ENCODE results near the gene COL9A3.

COL9A3 gene

DNA sequence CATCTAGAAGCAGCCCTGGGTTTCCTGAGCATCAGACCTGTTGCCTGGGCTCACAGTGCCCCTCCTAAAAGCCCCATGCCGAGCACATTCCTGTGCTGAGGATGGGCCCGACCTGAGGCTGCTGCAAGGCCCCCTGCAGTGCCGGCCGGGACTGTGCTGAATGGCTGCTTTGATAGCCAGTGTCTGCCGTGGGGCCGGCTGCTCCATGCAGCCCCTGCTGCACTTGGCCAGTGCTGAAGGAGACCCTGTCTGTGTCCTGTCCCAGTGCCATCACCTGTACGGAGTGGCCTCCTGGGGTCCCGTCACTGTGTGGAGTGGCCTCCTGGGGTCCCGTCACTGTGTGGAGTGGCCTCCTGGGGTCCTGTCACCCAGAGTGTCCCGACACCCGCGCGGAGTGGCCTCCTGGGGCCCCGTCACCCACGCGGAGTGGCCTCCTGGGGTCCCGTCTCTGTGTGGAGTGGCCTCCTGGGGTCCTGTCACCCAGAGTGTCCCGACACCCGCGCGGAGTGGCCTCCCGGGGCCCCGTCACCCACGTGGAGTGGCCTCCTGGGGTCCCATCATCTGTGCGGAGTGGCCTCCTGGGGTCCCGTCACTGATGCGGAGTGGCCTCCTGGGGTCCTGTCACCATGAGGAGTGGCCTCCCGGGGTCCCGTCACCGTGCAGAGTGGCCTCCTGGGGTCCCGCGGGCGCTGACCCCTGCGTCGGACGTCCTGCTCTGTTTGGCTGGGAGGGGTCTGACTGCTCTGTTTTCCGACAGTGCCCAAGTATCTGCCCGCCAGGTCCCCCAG lies 7.0 kb downstream of the COL9A3 start:
- no peak for DNase-seq (ENCODE audit: low read depth)

DNA sequence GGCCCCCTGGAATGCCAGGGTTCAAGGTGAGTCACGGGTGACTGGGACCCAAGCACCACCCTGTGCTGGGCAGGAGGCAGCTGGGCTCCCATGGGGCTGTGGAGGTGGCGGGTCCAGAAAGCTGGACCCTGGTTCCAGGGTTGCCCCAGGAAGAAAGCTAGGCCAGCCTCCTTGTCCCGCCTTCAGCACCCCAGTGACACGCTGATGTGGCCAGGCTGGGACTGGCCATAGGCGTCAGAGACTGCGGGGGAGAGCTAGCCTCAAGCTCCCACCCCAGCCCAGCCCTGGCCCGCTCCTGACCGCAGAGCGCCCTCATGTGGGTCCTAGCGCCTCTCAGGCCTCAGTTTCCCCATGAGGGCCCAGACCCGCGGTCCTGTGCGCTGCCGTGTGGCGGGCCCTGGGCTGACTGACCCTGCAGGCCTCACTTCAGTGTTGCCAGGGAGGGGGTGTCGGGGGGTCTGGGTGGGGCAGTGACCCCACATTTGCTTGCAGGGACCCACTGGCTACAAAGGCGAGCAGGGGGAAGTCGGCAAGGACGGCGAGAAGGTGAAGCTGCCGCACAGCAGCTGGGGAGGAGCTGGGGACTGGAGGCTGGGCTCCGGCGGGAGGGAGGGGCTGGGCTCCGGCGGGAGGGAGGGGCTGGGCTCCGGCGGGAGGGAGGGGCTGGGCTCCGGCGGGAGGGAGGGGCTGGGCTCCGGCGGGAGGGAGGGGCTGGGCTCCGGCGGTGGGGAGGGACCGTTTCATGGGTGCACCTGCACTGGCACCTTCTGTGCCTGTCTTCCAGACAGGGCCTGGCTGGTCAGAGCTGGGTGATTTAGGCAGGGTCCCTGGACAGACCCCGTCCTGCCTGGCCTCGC lies 7.9 kb downstream of the COL9A3 start:
- peak; percentile 26 for DNase-seq (ENCODE audit: low read depth)

DNA sequence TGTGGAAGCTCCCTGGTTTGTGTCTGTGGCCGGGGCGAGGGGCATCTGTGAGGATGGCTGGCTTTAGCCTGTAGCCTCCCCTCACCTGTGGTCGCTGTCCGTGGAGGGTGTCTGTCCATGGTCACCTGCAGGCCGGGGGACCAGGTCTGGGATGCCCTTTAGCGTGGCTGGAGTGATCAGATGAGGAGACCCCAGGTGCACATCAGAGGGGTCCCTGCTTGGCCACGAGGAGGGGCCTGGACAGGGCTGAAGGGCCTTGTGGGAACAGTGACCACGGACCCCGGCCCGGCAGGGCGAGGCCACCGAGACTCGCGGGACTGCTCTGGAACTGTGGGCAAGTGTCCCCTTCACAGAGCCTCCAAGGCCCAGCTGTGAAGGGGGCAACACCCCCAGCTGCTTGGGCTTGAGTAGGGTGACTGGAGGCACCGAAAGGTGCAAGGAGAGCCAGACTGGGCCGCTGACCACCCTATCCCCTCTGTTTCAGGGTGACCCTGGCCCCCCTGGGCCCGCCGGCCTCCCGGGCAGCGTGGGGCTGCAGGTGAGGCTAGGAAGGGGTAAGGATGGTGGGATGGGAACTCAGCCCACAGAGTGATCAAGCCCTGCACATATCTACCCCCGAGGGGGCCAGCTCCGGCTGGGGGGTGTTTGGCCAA lies 8.6 kb downstream of the COL9A3 start:
- DNase-seq (ENCODE audit: low read depth), result no peak

DNA sequence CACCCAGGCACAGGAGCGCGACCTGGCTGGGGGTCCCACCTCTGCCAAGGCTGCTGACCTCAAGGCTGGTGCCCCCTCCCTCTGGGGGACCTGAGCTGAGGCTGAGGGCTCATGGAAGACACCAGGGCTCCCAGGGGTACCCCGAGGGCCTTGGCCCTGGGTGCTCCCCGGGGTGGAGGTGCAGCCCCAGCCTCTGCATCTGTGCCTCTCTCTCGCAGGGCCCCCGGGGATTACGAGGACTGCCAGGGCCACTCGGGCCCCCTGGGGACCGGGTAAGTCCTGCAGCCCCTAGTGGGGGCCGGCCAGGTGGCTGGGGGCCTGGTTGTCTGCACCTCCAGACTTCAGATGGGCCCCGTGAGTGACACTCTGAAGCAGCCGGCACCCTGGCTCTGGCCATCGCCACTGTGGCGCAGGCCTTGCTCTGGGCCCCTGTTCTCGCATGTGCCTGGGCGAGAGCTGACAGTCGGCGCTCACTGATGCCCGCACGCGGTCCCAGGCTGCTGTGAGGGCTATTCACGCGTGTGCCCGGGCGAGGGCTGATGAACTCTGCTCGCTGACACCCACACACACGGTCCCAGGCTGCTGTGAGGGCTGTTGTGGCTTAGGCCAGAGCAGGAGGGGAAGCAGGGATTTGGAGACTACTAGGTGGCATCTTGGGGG lies 9.3 kb downstream of the COL9A3 start:
- DNase-seq (ENCODE audit: low read depth), result no peak

DNA sequence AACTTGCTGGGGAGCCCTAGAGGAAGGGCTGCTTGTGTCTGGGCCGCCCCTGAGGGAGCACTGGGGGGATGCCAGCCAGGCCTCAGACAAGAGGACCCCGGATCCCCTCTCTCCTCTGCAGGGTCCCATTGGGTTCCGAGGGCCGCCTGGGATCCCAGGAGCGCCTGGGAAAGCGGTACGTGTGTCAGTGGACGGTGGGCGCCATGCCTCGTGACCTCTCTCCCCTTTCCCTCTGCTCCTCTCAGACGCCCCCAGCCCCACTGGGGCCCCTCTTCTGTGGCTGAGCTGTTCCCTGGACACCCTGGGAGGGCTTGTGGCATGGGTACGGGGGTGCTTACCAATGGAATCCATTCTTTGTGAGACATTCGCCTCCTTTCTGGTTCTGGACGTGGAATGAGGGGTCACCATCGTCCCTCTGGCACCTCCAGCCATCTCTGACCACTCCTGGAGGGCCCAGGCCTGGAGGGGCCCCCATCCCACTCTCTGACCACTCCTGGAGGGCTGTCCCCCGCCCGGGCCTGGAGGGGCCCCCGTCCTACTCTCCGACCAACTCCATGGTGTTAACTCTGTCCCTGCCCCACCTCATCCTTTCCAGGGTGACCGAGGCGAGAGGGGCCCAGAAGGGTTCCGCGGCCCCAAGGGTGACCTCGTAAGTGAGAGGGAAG lies 9.9 kb downstream of the COL9A3 start:
- DNase-seq (ENCODE audit: low read depth), result no peak

DNA sequence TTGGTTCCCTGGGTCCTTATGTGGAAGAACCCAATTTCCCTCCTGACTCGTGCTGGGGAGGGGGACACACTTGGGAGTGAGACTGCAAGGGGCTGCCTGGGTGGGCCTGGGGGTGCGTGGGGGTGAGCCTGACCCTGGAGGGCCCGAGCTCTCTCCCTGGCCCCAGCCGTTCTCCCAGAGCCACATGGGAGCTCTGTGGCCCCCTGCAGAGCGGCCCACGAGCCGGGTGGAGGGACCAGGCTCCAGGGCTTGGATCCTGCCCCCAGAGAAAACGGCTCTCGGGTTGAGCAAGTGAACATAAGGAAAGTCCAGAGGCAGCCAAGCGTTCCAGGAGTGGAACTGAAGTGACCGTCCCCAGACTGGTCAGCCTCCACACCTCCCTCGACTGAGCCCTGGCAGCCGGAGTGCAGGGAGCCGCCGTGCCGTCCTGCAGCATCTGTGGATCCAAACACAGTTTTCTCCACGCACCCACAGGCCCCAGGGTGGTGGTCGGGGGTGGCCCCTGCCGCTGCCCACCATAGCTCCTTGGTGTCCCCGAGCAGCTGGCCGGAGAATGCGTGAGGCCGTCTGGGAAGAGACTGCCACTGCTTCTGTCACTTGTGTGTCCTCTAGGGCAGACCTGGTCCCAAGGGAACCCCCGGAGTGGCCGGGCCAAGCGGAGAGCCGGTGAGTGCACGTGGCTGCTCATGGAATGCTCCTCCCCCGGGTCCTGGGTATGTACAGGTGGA lies 10.6 kb downstream of the COL9A3 start:
- DNase-seq (ENCODE audit: low read depth), result no peak

DNA sequence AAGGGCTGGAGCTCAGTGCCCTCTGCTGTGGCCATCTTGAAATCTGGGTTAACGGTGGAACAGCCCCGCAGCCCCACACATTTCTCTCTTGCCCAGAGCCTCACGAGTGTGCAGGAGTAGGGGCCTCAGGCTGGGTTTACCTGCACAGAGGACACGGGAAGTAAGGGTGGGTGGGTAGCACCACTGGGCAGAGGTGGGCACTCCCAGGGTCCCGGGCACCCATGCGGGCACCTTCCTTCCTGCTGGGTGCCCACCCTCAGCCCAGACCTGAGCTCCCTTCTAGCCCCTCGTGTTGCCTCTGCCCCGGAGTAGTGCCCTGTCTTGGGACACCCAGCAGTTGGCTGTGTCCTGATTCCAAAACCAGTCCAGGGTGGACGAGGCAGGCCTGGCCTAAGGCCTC lies 11.2 kb downstream of the COL9A3 start:
- DNase-seq (ENCODE audit: low read depth), result no peak

DNA sequence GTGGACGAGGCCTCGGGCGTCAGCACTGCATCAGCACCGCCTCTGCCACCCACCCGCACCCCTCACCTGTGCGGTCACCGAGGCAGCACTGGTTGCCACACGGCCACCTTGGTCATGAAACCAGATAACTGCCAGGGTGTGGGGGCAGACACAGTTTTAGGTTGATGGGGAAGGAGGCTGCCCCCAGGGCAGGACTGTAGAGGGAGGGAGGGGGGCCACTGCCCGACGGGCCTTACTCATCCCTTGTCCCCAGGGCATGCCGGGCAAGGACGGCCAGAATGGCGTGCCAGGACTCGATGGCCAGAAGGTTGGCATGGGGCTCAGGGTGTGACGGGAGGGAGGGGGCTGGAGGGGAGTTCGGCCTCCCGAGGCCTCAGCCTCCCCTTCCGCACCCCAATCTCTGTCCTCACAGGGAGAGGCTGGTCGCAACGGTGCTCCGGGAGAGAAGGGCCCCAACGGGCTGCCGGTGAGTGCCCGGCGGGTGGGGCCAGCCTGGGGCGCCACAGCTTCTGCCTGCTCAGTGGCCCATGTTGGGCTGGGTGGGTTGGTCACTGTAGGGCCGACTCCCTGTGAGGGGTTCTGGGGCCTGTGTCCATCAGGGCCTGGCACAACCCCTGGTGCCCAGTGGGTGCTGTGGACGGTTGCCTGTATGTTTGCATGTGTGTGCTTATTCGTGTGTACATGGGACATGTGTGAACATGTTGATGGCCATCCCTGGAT lies 11.8 kb downstream of the COL9A3 start:
- no peak for DNase-seq (ENCODE audit: low read depth)

DNA sequence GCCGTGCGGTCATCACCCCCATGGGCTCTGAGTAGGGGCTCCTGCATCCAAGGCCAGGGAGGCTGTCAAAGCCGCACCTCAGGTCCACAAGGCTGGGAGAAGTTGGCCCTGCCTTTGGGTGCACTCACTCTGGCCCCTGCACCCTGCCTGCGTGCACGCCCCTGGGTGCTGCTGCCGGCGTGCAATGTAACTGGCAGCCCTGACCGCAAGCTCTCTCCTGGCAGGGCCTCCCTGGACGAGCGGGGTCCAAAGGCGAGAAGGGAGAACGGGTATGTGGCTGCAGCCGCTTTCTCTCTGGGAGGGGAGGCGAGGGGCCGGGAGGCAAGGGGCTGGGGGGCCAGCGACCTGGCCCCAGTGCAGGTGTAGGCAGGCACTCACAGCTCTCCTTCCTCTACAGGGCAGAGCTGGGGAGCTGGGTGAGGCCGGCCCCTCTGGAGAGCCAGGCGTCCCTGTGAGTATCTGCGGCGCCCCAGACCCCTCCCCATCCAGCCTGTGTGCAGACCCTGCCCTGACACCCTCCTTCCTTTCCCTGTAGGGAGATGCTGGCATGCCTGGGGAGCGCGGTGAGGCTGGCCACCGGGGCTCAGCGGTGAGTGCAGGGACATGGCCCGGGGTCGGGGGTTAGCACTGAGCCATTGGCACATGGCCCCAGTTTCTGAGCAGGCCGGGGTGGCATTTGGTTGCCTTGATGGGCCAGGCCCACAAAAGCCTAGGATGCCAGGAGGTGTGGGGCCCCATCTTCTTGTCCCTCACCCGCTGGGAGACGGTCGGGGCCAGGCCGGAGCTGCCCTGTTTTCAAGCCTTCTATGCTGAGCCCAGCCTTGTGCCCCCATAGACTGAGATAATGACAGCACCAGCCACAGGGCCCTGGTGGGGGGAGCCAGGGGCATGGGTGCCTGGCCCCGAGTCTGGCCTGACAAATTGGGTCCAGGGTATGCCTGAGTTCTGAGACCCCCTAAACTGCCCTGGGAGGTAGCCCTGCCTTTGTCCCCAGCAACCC lies 12.7 kb downstream of the COL9A3 start:
- no peak for DNase-seq (ENCODE audit: low read depth)

DNA sequence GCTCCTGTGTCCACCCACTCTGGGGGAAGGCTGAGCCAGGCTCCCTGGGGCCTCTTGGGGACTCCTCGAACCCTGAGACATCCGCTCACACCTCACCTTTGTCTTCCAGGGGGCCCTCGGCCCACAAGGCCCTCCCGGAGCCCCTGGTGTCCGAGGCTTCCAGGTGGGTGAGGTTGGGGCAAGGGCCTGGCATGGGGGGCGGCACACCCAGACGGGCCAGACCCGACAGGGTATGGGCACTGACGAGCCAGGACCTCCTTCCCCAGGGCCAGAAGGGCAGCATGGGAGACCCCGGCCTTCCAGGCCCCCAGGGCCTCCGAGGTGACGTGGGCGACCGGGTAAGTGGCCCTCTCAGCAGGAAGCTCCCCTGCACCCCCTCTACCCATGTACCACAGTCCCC lies 13.4 kb downstream of the COL9A3 start:
- DNase-seq (ENCODE audit: low read depth), result no peak

DNA sequence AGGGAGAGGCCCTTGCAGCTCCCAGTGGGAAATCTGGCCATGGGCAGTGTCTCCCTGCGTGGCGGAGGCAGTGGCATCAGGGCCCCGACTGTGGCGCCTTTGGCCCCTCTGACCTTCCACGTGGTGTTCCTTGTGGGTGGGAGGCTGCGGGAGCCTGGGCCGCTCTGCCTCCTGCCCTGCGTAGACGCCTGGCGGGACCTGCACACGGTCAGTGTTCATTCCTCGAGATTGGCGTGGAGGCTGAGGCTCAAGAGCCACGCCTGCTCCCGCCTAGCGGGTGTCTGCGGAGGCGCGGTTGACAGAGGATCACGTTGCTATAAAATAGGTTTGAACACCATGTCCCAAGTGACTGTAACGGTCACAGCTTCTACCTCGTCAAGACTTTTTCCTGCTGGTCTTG lies 14.0 kb downstream of the COL9A3 start:
- DNase-seq (ENCODE audit: low read depth), result no peak

DNA sequence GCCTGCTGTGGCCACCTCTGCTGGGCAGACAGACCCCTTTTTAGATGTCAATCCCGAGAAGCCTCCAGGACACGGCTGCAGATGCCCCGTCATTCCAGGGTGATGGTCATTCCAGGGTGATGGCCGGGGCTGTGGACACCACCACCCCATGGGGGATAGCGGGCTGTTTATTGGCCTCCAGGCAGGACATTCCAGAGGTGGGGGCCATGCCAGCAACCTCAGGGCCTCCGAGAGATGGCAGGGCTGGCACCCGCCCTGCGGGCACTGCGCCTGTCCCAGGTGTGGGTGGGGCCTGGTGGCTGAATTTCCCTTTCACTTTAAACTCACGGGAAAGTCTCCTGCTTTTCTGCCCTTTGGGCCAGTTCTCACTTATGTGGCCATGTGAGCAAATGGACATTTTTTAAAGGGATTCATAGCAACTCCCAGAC lies 14.5 kb downstream of the COL9A3 start:
- no peak for DNase-seq (ENCODE audit: low read depth)

DNA sequence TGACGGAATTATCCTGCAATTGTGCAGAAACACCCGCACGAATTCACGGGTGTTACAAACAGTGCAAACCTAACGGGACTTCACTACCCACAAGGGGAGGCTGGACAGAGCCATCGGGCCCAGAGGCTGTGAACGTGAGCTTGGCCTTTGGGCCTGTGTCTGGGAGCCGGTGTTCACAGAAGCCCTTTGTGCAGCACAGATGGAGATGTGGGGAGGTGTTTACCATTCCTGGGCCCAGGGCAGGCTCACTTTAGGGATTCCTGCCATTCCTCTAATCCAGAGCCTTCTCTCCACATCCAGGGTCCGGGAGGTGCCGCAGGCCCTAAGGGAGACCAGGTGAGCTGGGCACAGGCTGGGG lies 15.0 kb downstream of the COL9A3 start:
- no peak for DNase-seq (ENCODE audit: low read depth)

DNA sequence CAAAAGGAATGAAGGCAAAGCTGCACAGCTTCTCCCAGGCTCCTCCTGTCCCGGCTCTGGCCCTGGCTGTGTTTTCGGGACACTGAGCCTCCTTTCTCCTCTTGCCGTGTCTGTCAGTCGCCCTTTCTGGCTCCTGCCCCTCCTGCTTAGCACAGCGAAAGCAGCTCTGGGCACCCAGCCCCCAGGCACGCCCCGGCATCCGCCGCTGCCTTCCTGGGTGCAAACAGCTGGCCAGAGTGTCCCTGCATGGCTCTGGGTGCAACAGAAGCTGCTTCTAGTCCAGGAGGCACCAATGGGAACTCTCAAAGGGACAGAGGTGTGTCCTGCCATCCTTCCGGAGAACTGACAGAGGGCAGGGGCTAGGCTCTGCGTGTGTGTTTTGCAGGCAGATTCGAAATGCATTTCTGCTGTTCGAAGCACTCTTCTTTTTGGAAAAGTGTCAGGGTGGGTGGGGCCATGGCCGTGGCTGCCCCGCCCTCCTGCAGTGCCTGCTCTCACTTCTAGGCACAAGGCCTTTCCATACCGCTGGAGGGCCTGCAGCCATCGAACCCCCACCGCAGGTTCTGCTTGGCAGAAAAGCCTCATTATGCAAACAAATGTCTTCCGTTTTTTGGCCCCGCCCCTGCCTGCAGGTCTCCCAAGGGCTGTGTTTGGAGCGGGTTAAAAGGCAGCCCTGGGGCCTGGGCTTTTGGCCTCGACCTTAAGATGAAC lies 15.5 kb downstream of the COL9A3 start:
- DNase-seq (ENCODE audit: low read depth), result no peak

DNA sequence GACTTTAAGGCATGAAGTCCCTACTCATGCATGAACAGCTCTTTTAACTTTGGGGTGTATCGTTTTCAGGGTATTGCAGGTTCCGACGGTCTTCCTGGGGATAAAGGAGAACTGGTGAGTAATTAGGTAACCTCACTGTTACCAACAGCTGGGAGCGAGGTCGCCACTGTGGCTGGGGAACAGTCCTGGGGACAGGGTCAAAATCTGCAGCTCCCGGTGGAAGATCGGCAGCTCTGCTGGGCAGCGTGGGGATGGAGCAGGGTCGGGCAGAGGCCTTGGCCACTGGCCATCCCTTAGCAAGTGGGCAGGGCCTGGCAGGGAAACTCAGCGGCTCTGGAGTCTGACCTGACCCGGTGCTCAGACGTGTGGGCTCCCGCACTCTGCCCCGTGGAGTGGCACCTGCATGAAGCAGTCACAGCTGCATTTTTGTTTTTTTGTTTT lies 16.1 kb downstream of the COL9A3 start:
- no peak for DNase-seq (ENCODE audit: low read depth)

DNA sequence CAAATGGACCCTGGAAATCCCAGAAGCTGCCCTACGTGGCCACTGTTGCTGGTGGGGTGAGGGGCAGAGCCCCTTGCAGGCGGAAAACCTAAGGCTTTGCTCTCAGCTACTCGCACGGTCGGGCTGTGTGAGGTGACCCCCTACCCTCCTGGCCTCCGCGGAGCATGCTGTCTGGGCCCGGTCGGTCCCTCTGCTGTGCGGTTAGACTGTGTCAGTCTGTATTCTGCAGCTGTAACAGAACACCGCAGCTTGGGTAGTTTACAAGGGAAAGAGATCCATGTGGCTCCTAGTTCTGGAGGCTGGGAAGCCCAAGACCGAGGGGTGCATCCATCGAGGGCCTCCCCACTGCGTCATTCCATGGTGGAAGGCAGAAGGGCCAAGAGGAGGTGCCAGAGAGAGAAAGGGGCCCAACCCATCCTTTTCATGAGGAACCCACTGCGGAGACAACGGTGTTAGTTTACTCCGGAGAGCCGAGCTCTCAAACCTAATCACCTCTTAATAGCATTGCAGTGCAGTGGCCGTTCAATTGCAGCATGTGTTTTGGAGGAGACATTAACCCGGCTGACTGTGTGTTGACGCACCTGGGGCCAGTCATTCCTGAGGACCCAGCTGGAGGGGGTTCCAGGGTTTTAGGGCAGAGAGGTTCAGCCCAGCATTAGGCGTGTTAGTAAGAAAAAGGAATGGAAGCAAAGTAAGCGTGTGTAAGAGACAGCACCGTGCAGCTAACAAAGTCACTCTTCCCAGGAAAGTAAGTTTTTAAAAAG lies 18.3 kb downstream of the COL9A3 start:
- DNase-seq (ENCODE audit: low read depth), result no peak

DNA sequence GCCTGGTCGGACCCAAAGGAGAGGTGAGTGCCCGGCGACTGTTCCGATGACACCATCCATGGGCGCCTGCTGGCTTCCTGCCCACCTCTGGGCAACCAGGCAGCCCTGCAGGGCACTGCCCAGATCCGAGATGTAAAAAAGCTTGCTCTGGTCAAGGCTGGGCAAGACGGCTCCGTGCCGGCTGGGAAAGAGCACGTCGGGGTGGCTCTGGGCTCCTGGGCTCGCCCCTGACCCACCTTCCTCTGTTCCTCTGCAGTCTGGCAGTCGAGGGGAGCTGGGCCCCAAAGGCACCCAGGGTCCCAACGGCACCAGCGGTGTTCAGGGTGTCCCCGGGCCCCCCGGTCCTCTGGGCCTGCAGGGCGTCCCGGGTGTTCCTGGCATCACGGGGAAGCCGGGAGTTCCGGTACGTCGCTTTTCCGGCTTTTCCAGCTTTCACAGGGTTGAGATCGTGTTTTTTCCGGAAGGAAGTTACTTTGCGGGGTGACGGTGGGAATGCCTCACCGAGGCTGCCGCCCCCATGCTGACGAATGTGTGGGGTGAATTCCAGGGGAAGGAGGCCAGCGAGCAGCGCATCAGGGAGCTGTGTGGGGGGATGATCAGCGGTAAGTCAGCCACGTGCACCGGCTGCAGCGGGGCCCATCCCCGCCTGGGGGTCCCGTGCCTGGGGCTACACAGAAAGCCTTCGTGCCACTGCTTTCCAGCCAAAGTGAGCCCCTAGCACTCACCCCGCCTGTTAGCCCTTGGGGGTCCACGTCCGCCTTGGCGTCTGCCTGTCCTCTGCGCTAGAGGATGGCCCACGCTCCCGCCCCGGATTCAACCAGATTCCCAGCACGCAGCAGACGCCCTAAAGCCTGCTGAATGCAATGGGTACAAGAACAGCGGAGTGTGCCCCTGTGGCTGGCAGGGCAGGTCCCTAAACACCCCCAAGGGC lies 19.3 kb downstream of the COL9A3 start:
- no peak for DNase-seq (ENCODE audit: low read depth)

All from activated T-cell treated with anti-CD3 and anti-CD28 coated beads for 1 hour (primary cell).